NT2/D1 (cell line): ENCODE data around the gene NECTIN1.

Source experiments
- DNase-seq: peaks from one replicate; pipeline ENCODE4 v3.0.0-alpha.2; 2011; ENCODE audit warnings: low read depth, low spot score
- H3K27me3 ChIP-seq: 2 replicates; pipeline ENCODE4 v1.6.0; 2011; ENCODE audit warnings: mild to moderate bottlenecking; ENCODE audit not compliant: insufficient read length, insufficient read depth
- H3K36me3 ChIP-seq: 2 replicates; pipeline ENCODE4 v1.6.1; 2011; ENCODE audit warnings: mild to moderate bottlenecking, low read length, mixed read lengths; ENCODE audit not compliant: insufficient read depth, insufficient read length
- H3K4me1 ChIP-seq: 2 replicates; pipeline ENCODE4 v1.5.1; 2011; ENCODE audit not compliant: insufficient read depth, insufficient read length
- H3K4me3 ChIP-seq: 2 replicates; pipeline ENCODE4 v1.5.1; 2011; ENCODE audit warnings: low read depth; ENCODE audit not compliant: insufficient read length
- H3K9ac ChIP-seq: 2 replicates; pipeline ENCODE4 v1.6.0; 2011; ENCODE audit warnings: low read depth; ENCODE audit not compliant: insufficient read length
- H3K9me3 ChIP-seq: 2 replicates; pipeline ENCODE4 v1.5.1; 2011; ENCODE audit warnings: mild to moderate bottlenecking, low read length; ENCODE audit not compliant: insufficient read depth
- SUZ12 ChIP-seq: IDR thresholded peaks from 2 replicates; pipeline ENCODE4 v1.6.1; 2011; ENCODE audit not compliant: insufficient read length, insufficient read depth; ENCODE audit errors: extremely low read depth
- YY1 ChIP-seq: IDR thresholded peaks from 2 replicates; pipeline ENCODE4 v1.6.1; 2011; ENCODE audit not compliant: insufficient read length, insufficient read depth
- ZNF274 ChIP-seq: IDR thresholded peaks from 2 replicates; pipeline ENCODE4 v1.6.1; 2011; ENCODE audit warnings: mild to moderate bottlenecking, low read depth, low read length

Gene NECTIN1

GRCh38 chr11:119638851-119639250 is 90.1 kb downstream of the NECTIN1 start:
- DNase-seq = no peak
- Histone ChIP-seq H3K9me3 (no peaks in the 10 kb centered on the region; the same call in 1 of the 2 replicates), H3K4me3 (no peak overlapping the region), H3K4me1 (peaks cover 2% of the 10 kb centered on the region), H3K36me3 (no peaks in the 10 kb centered on the region), H3K27me3 (peaks cover 3% of the 10 kb centered on the region), H3K9ac (no peak overlapping the region)
- no peak for TF ChIP-seq ZNF274
- TF ChIP-seq SUZ12 = no peak
- no peak for TF ChIP-seq YY1

GRCh38 chr11:119637481-119637880 is 91.5 kb downstream of the NECTIN1 start:
- H3K4me1 ChIP-seq = no peaks in the 10 kb centered on the region
- H3K9me3 ChIP-seq = no peaks in the 10 kb centered on the region; the same call in 1 of the 2 replicates
- peaks cover 3% of the 10 kb centered on the region for H3K27me3 ChIP-seq
- no peak overlapping the region for H3K4me3 ChIP-seq
- TF ChIP-seq YY1 (no peak), ZNF274 (no peak), SUZ12 (no peak)
- DNase-seq = no peak
- no peaks in the 10 kb centered on the region for H3K36me3 ChIP-seq
- no peak overlapping the region for H3K9ac ChIP-seq

- TF ChIP-seq YY1 (no peak), SUZ12 (no peak), ZNF274 (no peak)
Observed at GRCh38 chr11:119635776-119636175, 93.2 kb downstream of the NECTIN1 start.

GRCh38 chr11:119635041-119635740 is 93.8 kb downstream of the NECTIN1 start:
- Histone ChIP-seq H3K4me3 (no peak overlapping the region), H3K9ac (no peak overlapping the region), H3K9me3 (no peaks in the 10 kb centered on the region; the same call in 1 of the 2 replicates), H3K27me3 (peaks cover 3% of the 10 kb centered on the region), H3K36me3 (no peaks in the 10 kb centered on the region), H3K4me1 (peaks cover 2% of the 10 kb centered on the region)
- no peak for DNase-seq
- no peak for TF ChIP-seq ZNF274
- TF ChIP-seq YY1 = no peak
- no peak for TF ChIP-seq SUZ12

More at GRCh38 chr11:119635776-119636175, 93.2 kb downstream of the NECTIN1 start:
- H3K9me3 ChIP-seq = no peaks in the 10 kb centered on the region; the same call in 1 of the 2 replicates
- DNase-seq = no peak
- H3K36me3 ChIP-seq = no peaks in the 10 kb centered on the region
- H3K4me3 ChIP-seq = no peak overlapping the region
- no peak overlapping the region for H3K9ac ChIP-seq
- H3K4me1 ChIP-seq = no peaks in the 10 kb centered on the region
- peaks cover 3% of the 10 kb centered on the region for H3K27me3 ChIP-seq

- DNase-seq = no peak
- Histone ChIP-seq H3K4me3 (no peak overlapping the region), H3K9ac (no peak overlapping the region), H3K9me3 (no peaks in the 10 kb centered on the region; the same call in 1 of the 2 replicates), H3K36me3 (no peaks in the 10 kb centered on the region), H3K27me3 (peaks cover 3% of the 10 kb centered on the region), H3K4me1 (peaks cover 2% of the 10 kb centered on the region)
- no peak for TF ChIP-seq ZNF274
- no peak for TF ChIP-seq YY1
- no peak for TF ChIP-seq SUZ12
Observed at GRCh38 chr11:119634301-119634700, 94.7 kb downstream of the NECTIN1 start.

GRCh38 chr11:119629834-119630624 is 99.0 kb downstream of the NECTIN1 start:
- no peak for TF ChIP-seq SUZ12
- no peak for TF ChIP-seq ZNF274
- TF ChIP-seq YY1 = no peak
- H3K9me3 ChIP-seq = no peaks in the 10 kb centered on the region
- no peaks in the 10 kb centered on the region for H3K36me3 ChIP-seq
- peaks cover 19% of the 10 kb centered on the region for H3K4me1 ChIP-seq
- H3K9ac ChIP-seq = no peak overlapping the region
- no peak overlapping the region for H3K4me3 ChIP-seq
- no peaks in the 10 kb centered on the region for H3K27me3 ChIP-seq
- no peak for DNase-seq

- Histone ChIP-seq H3K4me1 (peaks cover 20% of the 10 kb centered on the region), H3K27me3 (no peaks in the 10 kb centered on the region), H3K4me3 (no peak overlapping the region), H3K9me3 (no peaks in the 10 kb centered on the region), H3K9ac (no peak overlapping the region), H3K36me3 (no peaks in the 10 kb centered on the region)
- DNase-seq = no peak
- TF ChIP-seq YY1 = no peak
- TF ChIP-seq SUZ12 = no peak
- no peak for TF ChIP-seq ZNF274
Observed at GRCh38 chr11:119629085-119629484, 99.9 kb downstream of the NECTIN1 start.
